Peyer's patch (tissue), 4 donors: ENCODE data around the gene FAM3C. TPM values are rescaled to one million over a fixed set of nuclear protein-coding genes. Genes with fewer than 3 reads are reported as not detected.
"Not testable (repeated sequence)": the region's sequence is repeated elsewhere in the genome, so short reads cannot be mapped to it uniquely, and the experiment has no call there.

ENCODE experiments used
- DNase-seq, 3 donors: peaks; one replicate each; pipeline ENCODE4 v3.0.0-alpha.2; 2017 to 2019
- H3K27ac ChIP-seq, 4 donors: fragments of 200-600 bp; sonication (generic); one replicate each; pipeline ENCODE4 v1.5.1; 2016 to 2019
- H3K27me3 ChIP-seq, 2 donors: fragments of 200-600 bp; sonication (generic); one replicate each; pipeline ENCODE4 v1.5.1; 2019
- H3K36me3 ChIP-seq, 3 donors: fragments of 200-600 bp; sonication (generic); one replicate each; pipeline ENCODE4 v1.5.1; 2016 to 2019
- H3K4me1 ChIP-seq, 4 donors: fragments of 200-600 bp; sonication (generic); one replicate each; pipeline ENCODE4 v1.5.1; 2016 to 2019
- H3K4me3 ChIP-seq, 4 donors: fragments of 200-600 bp; sonication (generic); 1 replicate in 3 of 4; 2 replicates in 1 of 4; pipeline ENCODE4 v1.5.1; 2016 to 2019; ENCODE audit warnings: mild to moderate bottlenecking in 1 of 4
- H3K9me3 ChIP-seq, 4 donors: fragments of 200-600 bp; sonication (generic); one replicate each; pipeline ENCODE4 v1.5.1; 2016 to 2019; ENCODE audit warnings: mild to moderate bottlenecking in 1 of 4
- CTCF ChIP-seq, 6 experiments: fragments of 450-650 bp in 4 of 6; fragments of 200-600 bp in 2 of 6; sonication (generic) in 1 of 6; IDR thresholded peaks; one replicate each; pipeline ENCODE4 v1.5.1; 2017 to 2019; ENCODE audit warnings: antibody characterized with exemption in 6 of 6, mild to moderate bottlenecking in 3 of 6, moderate library complexity in 1 of 6
- POLR2A ChIP-seq, 2 donors: fragments of 450-650 bp; IDR thresholded peaks; one replicate each; pipeline ENCODE4 v1.5.1; 2017; ENCODE audit warnings: antibody characterized with exemption in 2 of 2, mild to moderate bottlenecking in 2 of 2, moderate library complexity in 2 of 2
- total RNA-seq, 4 donors: library from RNA; depleted of rRNA; stranded (reverse); fragments of >200 nt; gene quantifications; one replicate each; pipeline ENCODE4 v1.1.0, GENCODE V29; 2016

FAM3C gene
- total RNA-seq, 4 donors from 2014 or later, result 20.6 to 204 (median 149) TPM

- TF ChIP-seq CTCF (IDR thresholded peaks at IDR 0.05) (no peak), POLR2A (IDR thresholded peaks at IDR 0.05) (no peak)
- Histone ChIP-seq H3K4me3 (no peak overlapping the region), H3K36me3 (no peaks in the 10 kb centered on the region), H3K4me1 (no peaks in the 10 kb centered on the region), H3K27ac (no peak overlapping the region), H3K27me3 (no peaks in the 10 kb centered on the region), H3K9me3 (no peaks in the 10 kb centered on the region)
- no peak for DNase-seq
Measured at GRCh38 chr7:121430558-121430957, 34.5 kb upstream of the FAM3C start.

GRCh38 chr7:121429798-121430197 lies 33.7 kb upstream of the FAM3C start:
- no peaks in the 10 kb centered on the region for H3K4me1 ChIP-seq
- no peak for DNase-seq
- no peaks in the 10 kb centered on the region for H3K9me3 ChIP-seq
- no peak overlapping the region for H3K27ac ChIP-seq
- no peak overlapping the region for H3K4me3 ChIP-seq
- H3K27me3 ChIP-seq, result no peaks in the 10 kb centered on the region
- H3K36me3 ChIP-seq, result no peaks in the 10 kb centered on the region
- TF ChIP-seq CTCF (IDR thresholded peaks at IDR 0.05), result no peak
- no peak for TF ChIP-seq POLR2A (IDR thresholded peaks at IDR 0.05)

- no peak for DNase-seq
- TF ChIP-seq POLR2A (IDR thresholded peaks at IDR 0.05), result no peak
- TF ChIP-seq CTCF (IDR thresholded peaks at IDR 0.05), result no peak
- Histone ChIP-seq H3K27me3 (no peaks in the 10 kb centered on the region), H3K4me1 (no peaks in the 10 kb centered on the region), H3K9me3 (no peaks in the 10 kb centered on the region), H3K36me3 (no peaks in the 10 kb centered on the region), H3K27ac (no peak overlapping the region), H3K4me3 (no peak overlapping the region)
Measured at GRCh38 chr7:121428855-121429489, 32.9 kb upstream of the FAM3C start.

- not testable (repeated sequence) for H3K4me3 ChIP-seq, H3K27me3 ChIP-seq, H3K9me3 ChIP-seq, DNase-seq, H3K36me3 ChIP-seq
- Histone ChIP-seq H3K4me1 (peaks cover 0 to 16% (median 0%) of the 10 kb centered on the region in 4 donors), H3K27ac (peak overlapping the region in 2 of 4 donors; percentile 22 to 73)
Measured at GRCh38 chr7:121421743-121422142, 25.6 kb upstream of the FAM3C start.

GRCh38 chr7:121420976-121421375 lies 24.9 kb upstream of the FAM3C start:
- Histone ChIP-seq H3K4me3 (no peak overlapping the region), H3K27ac (peak overlapping the region in 3 of 4 donors; percentile 2 to 89 (median 76)), H3K27me3 (no peaks in the 10 kb centered on the region), H3K9me3 (no peaks in the 10 kb centered on the region), H3K36me3 (no peaks in the 10 kb centered on the region), H3K4me1 (peaks cover 0 to 16% (median 0%) of the 10 kb centered on the region in 4 donors)
- peak in 1 of 3 donors; percentile 49 for DNase-seq
- no peak for TF ChIP-seq POLR2A (IDR thresholded peaks at IDR 0.05)
- no peak for TF ChIP-seq CTCF (IDR thresholded peaks at IDR 0.05)

GRCh38 chr7:121419201-121420148 lies 23.4 kb upstream of the FAM3C start:
- Histone ChIP-seq H3K36me3 (no peaks in the 10 kb centered on the region), H3K4me1 (peaks cover 0 to 16% (median 0%) of the 10 kb centered on the region in 4 donors), H3K9me3 (no peaks in the 10 kb centered on the region), H3K27me3 (no peaks in the 10 kb centered on the region), H3K27ac (peak overlapping the region in 3 of 4 donors; percentile 2 to 89 (median 76)), H3K4me3 (no peak overlapping the region)
- peak in 2 of 3 donors; percentile 83 to 86 for DNase-seq
- TF ChIP-seq CTCF (IDR thresholded peaks at IDR 0.05) (no peak), POLR2A (IDR thresholded peaks at IDR 0.05) (peak in 1 of 2 donors; percentile 18)
